22Rv1 (cell line): ENCODE results near the gene SPTLC2.

ENCODE experiments used
- ZFX ChIP-seq: fragments of 450-650 bp; IDR thresholded peaks from 2 replicates; pipeline ENCODE4 v1.6.1; 2017; ENCODE audit warnings: antibody characterized with exemption, borderline replicate concordance
- TF ChIP-seq, protein P1 (sequence below): fragments of 450-650 bp; IDR thresholded peaks from 2 replicates; pipeline ENCODE4 v1.5.1; 2017; ENCODE audit warnings: mild to moderate bottlenecking

DNA sequence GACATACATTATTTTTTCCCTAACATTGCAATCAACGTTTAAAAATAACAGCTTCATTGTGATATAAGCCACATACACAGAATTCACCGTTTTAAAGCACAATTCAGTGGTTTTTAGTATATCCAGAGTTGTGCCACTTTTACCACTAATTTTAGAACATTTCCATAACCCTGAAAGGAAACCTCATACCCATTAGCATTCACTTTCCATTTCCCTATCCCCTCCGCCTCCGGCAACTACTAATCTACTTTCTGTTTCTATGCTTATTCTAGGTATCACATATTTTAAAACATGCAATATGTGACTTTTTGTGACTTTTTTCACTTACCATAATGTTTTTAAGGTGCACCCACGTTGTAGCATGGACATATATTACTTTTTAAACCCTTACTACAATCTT lies 62.2 kb downstream of the SPTLC2 start:
- TF ChIP-seq, protein P1, sequence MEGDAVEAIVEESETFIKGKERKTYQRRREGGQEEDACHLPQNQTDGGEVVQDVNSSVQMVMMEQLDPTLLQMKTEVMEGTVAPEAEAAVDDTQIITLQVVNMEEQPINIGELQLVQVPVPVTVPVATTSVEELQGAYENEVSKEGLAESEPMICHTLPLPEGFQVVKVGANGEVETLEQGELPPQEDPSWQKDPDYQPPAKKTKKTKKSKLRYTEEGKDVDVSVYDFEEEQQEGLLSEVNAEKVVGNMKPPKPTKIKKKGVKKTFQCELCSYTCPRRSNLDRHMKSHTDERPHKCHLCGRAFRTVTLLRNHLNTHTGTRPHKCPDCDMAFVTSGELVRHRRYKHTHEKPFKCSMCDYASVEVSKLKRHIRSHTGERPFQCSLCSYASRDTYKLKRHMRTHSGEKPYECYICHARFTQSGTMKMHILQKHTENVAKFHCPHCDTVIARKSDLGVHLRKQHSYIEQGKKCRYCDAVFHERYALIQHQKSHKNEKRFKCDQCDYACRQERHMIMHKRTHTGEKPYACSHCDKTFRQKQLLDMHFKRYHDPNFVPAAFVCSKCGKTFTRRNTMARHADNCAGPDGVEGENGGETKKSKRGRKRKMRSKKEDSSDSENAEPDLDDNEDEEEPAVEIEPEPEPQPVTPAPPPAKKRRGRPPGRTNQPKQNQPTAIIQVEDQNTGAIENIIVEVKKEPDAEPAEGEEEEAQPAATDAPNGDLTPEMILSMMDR, result no peak
- no peak for TF ChIP-seq ZFX
